ENCODE measurements around the gene ATP5F1D. TPM values are rescaled to one million over a fixed set of nuclear protein-coding genes. Genes with fewer than 3 reads are reported as not detected.

ATP5F1D gene
- total and polyA plus RNA-seq, 2 of the 13 experiments (the other 11 are each of a cell fraction or from before 2014, with no cell fraction given), result 39.4 to 78.7 TPM

GRCh38 chr19:1251330-1252220, 10.0 kb downstream of the ATP5F1D start (continued):
- TF ChIP-seq ZBTB40 (IDR thresholded peaks at IDR 0.05), result no peak
- TF ChIP-seq ZBTB40 (CRISPR knock-in tag; IDR thresholded peaks at IDR 0.05), result no peak
- no peak; the same call in none of the 2 replicates for TF ChIP-seq KDM4B (CRISPR knock-in tag; IDR thresholded peaks at IDR 0.05)
- no peak for TF ChIP-seq ETV6 (CRISPR knock-in tag; conservative IDR thresholded peaks at IDR 0.05)
- TF ChIP-seq ZNF329 (CRISPR knock-in tag; IDR thresholded peaks at IDR 0.05; ENCODE audit: low read depth), result no peak
- no peak; the same call in 1 of the 2 replicates for TF ChIP-seq ZNF740 (CRISPR knock-in tag; IDR thresholded peaks at IDR 0.05)
- no peak for TF ChIP-seq ATRX (CRISPR knock-in tag; IDR thresholded peaks at IDR 0.05; ENCODE audit: borderline replicate concordance)
- no peak for TF ChIP-seq ZNF546 (CRISPR knock-in tag; conservative IDR thresholded peaks at IDR 0.05)
- TF ChIP-seq ISX (CRISPR knock-in tag; conservative IDR thresholded peaks at IDR 0.05), result no peak
- no peak for TF ChIP-seq ZSCAN5A (CRISPR knock-in tag; IDR thresholded peaks at IDR 0.05; ENCODE audit: borderline replicate concordance)
- TF ChIP-seq ZNF691 (CRISPR knock-in tag; IDR thresholded peaks at IDR 0.05; ENCODE audit: borderline replicate concordance, low read depth), result no peak
- TF ChIP-seq CEBPZ (IDR thresholded peaks at IDR 0.05; ENCODE audit: low read length), result no peak
- TF ChIP-seq ZNF747 (CRISPR knock-in tag; IDR thresholded peaks at IDR 0.05; ENCODE audit: borderline replicate concordance), result no peak

Measured in HepG2 (cell line).